Glomerular visceral epithelial cell (primary cell): Measurements from ENCODE around the gene UCK1.
"Not testable (repeated sequence)": the region's sequence is repeated elsewhere in the genome, so short reads cannot be mapped to it uniquely, and the experiment has no call there.

Experiments
- DNase-seq: peaks from one replicate; pipeline ENCODE4 v3.0.0-alpha.2; 2016; ENCODE audit errors: extremely low spot score

UCK1 gene

DNA sequence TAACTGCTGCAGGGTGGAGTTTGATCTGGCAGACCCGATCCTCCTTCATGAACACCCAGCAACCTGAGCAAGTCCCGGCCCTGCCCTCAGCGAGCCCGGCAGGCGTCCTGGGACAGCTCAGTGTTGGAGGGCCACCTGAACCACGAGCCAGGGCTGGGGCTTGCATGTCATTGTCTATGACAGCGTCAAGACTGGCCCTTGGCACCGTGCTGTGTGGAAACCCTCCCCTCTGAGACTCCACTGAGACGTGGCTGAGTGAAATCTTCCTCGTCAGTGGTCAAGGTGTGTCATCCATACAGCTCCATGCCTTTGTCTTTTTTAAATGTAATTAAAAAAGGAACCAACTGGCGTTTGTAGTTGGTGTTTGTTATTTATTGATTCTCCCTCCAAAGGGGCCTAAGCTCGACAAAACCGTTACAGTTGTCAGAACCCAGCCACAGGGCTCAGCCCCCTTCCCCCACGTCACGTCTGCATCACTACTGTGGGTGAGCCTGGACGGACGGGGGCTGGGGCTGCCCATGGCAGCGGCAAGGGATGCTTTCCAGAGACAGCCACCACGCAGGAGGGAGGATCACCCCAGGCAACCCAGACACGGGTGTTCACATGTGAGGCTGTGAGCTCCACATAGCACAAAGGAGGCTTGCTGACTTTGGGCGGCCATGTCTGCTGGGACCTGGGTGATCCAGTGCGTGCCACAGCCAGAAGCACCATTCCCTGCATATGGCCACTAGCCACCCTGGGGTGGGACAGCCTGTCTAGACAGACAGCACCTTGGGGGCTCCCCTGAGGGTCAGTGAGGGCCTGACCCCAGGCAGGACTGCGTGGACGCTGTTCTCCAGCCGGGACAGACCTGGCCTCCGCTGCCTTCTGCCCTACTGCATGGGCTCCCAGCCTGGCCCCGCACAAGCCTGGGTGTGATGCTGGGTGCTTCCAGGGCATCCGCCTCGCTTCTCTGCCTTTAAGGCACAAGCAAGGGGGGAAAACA lies 7.3 kb downstream of the UCK1 start:
- no peak for DNase-seq

DNA sequence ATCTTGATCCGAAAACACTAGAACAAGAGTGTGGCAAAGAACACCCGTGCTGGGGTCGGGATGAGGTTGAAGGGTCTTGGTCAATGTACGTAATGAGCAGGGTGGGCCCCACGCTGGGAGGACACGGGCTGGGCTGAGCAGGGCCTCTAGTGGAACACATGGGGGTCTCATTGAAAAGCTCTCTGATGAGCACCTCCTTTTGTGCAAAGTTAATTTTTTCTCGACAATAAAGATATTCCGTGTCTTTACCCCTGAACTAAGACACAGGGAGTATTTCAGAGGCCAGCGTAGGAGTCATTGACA lies 8.0 kb downstream of the UCK1 start:
- DNase-seq = no peak

GRCh38 chr9:131522257-131523085 lies 8.6 kb downstream of the UCK1 start:
- no peak for DNase-seq

- DNase-seq = no peak
Observed at GRCh38 chr9:131521822-131522221, 9.2 kb downstream of the UCK1 start.

GRCh38 chr9:131521203-131521602 lies 9.9 kb downstream of the UCK1 start:
- DNase-seq = no peak

DNA sequence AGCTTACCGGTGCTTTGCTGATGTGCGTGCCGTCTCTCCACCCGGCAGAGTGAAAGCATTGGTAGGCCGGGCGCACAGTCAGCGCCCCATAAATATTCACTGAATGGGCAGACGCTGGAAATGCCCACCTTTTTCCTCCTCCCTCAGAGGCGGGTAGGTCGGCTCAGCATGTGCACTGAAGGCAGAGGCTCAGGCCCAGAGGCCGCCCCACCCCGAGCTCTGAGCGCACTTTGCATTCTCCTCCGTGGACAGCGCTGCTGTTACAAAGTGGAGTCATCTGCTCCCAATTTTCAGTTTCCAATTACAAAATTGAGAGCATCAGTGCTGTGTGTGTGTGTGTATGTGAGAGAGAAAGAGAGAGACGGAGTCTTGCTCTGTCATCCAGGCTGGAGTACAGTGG lies 10.6 kb downstream of the UCK1 start:
- DNase-seq = no peak

DNA sequence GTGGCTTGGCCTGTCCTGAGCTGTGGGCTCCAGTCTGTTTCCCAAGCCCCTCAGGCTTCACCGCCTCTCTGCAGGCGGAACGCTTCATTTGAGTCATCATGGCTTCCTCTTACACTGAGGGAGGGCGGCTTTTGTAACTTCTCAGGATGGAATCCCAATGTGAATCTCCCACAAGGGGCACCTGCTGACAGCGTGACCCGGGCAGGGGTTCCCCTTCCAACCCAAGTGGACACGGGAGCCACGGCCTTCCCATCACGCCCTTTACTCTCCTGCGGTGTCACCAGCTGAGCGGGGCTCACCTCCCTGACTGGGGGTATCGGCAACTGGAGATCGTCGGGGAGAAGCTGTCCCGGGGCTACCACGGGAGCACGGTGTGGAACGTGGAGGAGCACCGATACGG lies 12.5 kb downstream of the UCK1 start:
- DNase-seq = no peak

- no peak for DNase-seq
Observed at GRCh38 chr9:131517761-131518190, 13.3 kb downstream of the UCK1 start.

GRCh38 chr9:131516930-131517329 lies 14.1 kb downstream of the UCK1 start:
- no peak for DNase-seq

DNA sequence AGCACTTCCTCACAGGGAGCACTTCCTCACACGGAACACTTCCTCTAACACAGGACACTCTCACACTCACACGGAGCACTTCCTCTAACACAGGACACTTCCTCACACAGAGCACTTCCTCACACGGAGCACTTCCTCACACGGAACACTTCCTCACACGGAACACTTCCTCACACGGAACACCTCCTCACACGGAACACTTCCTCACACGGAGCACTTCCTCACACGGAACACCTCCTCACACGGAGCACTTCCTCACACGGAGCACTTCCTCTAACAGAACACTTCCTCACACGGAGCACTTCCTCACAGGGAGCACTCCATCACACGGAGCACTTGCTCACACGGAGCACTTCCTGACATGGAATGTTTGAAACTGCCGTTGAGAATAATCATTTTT lies 15.0 kb downstream of the UCK1 start:
- DNase-seq = no peak

GRCh38 chr9:131515559-131516031 lies 15.5 kb downstream of the UCK1 start:
- DNase-seq = not testable (repeated sequence)

DNA sequence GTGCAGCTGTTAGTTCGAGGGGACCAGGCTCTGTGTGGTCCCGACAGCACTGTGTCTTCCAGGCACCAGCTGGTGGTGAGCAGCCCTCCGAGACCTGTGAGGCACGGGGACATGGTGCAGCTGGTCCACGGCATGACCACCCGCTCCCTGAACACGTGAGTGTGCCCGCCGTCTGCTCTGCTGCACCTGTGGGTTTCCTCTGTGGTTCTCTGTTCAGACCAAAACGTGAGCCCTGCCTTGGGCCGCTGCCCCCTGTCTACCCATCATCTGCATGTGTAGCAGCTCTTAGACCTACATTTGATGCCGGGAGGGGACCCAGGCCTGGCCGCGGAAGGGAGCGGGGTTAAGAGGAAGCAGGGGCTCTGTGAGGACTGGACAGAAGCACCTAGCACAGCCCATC lies 17.9 kb downstream of the UCK1 start:
- no peak for DNase-seq

DNA sequence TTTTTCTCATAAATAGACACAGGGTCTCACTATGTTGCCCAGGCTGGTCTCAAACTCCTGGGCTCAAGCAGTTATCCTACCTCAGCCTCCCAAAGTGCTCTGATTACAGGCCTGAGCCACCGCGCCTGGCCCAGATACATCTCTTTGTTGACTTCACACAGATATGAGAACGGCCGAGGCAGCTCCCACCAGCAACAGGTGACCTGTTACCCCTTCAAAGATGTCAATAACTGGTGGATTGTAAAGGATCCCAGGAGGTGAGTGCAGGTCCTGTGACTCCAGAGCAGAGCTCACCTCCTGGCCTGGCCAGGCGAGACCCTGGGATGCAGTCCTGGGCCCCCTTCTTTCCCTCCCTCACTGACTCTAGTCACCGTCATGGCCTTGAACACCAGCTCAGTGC lies 19.2 kb downstream of the UCK1 start:
- DNase-seq = no peak

DNA sequence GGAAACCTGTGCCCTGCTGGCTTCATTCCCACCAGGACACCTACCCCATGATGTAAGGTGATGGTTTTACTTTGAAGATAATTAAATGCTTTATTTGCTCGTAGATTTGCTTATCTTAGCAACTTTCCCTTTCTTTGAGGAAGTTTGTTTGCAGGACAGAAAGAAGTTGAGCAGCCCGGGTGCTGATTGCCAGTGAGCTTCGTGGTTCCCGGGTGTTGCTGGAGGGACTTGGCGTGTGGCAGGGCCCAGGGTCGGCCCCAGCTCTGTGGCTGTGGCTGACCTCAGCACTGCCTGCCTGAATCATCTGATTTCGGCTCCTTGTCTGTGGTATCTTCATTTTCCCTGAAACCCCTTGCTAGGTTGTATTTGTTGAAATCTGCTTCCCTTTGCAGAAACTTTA lies 19.6 kb downstream of the UCK1 start:
- no peak for DNase-seq

- no peak for DNase-seq
Observed at GRCh38 chr9:131505012-131505411, 26.1 kb downstream of the UCK1 start.

GRCh38 chr9:131503626-131504465 lies 27.2 kb downstream of the UCK1 start:
- peak; percentile 63 for DNase-seq

GRCh38 chr9:131502781-131503625 lies 28.1 kb downstream of the UCK1 start, which contains the start of gene POMT1:
Gene POMT1, plus strand, starts transcription at chr9:131502918. Its CDS starts 1,301 bp downstream, at chr9:131504219.
- DNase-seq = peak; percentile 88

- peak; percentile 86 for DNase-seq
Observed at GRCh38 chr9:131500939-131501541, 30.0 kb downstream of the UCK1 start.

- no peak for DNase-seq
Observed at GRCh38 chr9:131500377-131500776, 30.7 kb downstream of the UCK1 start.

DNA sequence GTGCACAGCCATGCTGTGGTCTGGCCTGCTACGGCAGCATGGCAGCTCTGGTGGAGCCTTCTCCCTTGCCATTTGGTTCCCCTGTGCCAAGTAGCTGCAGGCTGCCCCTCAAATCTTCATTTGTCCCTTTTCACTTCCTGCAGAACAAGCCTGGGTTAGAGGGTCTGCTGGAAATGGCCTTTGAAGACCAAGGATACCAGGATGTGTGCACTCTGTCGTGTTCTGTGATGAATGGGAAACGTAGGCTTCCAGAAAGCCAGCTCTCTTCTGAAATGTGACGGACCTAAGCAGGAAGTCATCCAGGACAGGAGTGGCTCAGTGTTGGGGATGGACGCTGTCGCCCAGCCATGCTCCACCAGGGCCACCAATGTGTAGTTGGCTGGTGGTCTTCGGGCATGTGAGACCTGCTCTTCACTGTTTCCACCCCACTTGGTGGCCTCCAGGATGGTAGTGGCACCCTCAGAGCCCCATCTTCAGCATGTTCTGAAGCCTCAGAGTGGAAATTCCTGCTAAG lies 31.8 kb downstream of the UCK1 start:
- no peak for DNase-seq
